ENCODE results near the gene UPF2.

UPF2 gene

DNA sequence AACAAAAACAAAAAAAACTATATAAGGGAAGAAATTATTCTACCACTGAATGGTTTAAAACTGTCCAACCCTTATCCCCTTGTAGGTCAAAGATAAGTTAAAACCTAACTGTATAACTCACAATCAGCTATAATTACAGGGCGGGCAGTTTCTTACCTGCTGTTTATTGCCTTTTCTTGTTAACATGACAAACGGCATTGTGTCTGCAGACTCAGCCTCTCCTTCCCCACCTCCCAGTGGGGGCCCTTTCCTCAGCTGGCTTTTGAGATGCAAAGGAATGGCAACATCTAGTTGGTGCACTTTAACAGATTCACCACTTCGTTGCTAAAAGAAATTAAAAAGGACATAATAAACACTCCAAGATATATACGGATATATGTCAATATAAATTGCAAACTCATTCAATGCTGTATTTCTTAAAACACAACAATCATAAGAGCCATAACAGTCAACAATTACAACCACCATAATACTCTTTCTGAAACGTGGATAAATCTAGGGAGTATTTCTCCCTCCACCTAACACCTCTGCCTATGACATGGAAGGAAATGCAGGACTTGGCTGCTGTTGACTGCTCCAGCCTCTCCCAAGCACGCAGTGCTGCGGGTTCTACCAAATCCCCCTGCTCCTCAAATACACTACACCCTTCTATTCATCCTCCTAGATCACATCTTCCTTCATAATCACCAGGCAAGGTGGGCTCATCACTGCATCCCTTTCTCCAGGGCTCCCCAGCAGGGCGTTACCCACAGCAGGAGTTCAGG lies 106.0 kb downstream of the UPF2 start:
- TF ChIP-seq, protein P1, sequence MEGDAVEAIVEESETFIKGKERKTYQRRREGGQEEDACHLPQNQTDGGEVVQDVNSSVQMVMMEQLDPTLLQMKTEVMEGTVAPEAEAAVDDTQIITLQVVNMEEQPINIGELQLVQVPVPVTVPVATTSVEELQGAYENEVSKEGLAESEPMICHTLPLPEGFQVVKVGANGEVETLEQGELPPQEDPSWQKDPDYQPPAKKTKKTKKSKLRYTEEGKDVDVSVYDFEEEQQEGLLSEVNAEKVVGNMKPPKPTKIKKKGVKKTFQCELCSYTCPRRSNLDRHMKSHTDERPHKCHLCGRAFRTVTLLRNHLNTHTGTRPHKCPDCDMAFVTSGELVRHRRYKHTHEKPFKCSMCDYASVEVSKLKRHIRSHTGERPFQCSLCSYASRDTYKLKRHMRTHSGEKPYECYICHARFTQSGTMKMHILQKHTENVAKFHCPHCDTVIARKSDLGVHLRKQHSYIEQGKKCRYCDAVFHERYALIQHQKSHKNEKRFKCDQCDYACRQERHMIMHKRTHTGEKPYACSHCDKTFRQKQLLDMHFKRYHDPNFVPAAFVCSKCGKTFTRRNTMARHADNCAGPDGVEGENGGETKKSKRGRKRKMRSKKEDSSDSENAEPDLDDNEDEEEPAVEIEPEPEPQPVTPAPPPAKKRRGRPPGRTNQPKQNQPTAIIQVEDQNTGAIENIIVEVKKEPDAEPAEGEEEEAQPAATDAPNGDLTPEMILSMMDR (IDR thresholded peaks at IDR 0.05; ENCODE audit: low read depth, low read length, missing control alignments), result no peak
- H3K4me3 ChIP-seq (ENCODE audit: low read depth, low read length), result no peak overlapping the region
- DNase-seq (ENCODE audit: low read depth), result no peak

DNA sequence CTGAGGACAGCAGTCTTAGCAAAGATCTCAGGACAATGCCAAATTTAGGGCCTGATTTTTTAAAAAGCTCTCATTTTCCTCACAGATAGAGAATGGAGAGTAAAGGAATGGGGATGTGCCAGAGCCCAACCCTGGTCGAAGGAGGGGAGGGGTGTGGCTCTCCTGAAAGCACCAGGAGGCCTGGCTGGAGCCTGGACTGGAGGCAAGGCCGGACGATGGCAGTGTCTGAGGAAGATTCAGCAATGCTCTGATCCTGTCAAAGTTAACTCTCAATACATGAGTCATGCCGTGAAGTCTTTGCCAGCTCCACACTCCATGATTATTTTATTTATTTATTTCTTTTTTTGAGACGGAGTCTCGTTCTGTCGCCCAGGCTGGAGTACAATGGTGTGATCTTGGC lies 108.3 kb downstream of the UPF2 start:
- DNase-seq (ENCODE audit: low read depth), result no peak
- TF ChIP-seq, protein P1 (IDR thresholded peaks at IDR 0.05; ENCODE audit: low read depth, low read length, missing control alignments), result no peak
- H3K4me3 ChIP-seq (ENCODE audit: low read depth, low read length), result no peak overlapping the region

DNA sequence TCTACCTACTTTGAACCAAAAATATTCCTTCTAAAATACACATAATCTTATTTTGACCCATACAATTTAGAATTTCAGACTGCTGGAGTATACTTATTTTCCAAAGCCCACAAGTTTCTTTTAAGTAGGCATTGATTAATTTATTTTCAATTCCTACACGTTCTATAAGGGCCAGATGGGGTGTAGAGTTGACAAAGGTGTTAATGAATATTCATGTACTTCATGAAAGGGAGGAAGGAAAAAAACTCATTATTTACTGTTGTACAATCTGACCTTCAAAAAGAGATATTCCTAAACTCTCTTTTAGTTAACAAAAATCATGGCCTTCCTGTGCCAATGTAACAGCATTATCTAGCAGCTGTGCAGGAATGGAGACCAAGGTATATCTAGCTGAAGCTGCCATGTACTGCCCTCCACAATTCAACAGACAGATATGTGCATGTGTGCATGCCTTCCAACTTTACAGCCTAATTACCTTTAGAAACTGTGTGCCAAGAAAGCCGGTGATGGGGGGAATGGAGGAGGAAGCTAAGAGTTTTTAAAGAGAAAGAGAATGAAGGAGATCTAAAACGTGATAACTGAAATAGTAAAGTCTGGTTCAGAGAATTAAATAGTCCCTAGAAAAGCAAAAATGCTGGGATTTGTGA lies 108.9 kb downstream of the UPF2 start:
- TF ChIP-seq, protein P1 (IDR thresholded peaks at IDR 0.05; ENCODE audit: low read depth, low read length, missing control alignments), result no peak
- H3K4me3 ChIP-seq (ENCODE audit: low read depth, low read length), result no peak overlapping the region
- no peak for DNase-seq (ENCODE audit: low read depth)

DNA sequence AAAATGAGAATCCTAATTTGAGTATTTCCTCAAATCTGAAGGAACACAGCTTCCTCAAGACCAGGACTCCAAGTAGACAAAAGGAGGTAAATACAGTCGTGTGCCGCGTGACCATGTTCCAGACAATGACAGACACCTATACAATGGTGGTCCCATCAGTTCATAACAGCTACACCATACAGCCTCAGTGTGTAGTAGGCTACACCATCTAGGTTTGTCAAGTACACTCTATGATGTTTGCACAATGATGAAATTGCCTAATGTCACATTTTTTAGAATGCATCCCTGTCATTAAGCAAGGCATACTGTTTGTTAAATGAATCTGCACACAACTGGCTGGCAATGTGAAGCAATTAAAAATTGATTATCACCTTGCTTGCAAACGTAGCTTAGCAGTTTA lies 111.6 kb downstream of the UPF2 start:
- no peak for DNase-seq (ENCODE audit: low read depth)
- TF ChIP-seq, protein P1 (IDR thresholded peaks at IDR 0.05; ENCODE audit: low read depth, low read length, missing control alignments), result no peak
- no peak overlapping the region for H3K4me3 ChIP-seq (ENCODE audit: low read depth, low read length)

DNA sequence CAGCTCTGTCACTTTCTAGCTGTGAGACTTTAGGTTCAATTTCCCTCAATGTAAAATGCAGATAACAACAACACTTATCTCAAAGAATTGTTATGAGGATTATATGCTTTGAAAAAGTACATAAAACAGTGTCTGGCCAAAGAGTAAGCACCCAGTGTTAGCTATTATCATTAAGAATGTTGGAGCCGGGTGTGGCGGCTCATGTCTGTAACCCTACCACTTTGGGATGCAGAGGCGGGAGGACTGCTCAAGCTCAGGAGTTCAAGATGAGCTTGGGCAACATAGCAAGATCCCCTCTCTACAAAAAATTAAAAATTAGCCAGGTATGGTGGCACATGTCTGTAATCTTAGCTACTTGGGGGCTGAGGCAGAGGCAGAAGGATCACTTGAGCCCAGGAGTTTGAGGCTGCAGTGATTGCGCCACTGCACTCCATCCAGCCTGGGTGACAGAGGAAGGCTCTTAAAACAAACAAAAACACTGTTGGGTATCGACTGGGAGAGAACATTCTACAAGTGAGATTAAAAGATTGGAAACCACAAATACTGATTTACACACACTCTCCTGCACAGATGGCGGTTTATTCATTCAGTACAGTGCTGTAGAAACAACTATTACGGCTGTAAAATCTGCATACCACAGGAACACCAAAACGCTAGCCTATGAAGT lies 112.2 kb downstream of the UPF2 start:
- no peak overlapping the region for H3K4me3 ChIP-seq (ENCODE audit: low read depth, low read length)
- no peak for DNase-seq (ENCODE audit: low read depth)
- TF ChIP-seq, protein P1 (IDR thresholded peaks at IDR 0.05; ENCODE audit: low read depth, low read length, missing control alignments), result no peak

DNA sequence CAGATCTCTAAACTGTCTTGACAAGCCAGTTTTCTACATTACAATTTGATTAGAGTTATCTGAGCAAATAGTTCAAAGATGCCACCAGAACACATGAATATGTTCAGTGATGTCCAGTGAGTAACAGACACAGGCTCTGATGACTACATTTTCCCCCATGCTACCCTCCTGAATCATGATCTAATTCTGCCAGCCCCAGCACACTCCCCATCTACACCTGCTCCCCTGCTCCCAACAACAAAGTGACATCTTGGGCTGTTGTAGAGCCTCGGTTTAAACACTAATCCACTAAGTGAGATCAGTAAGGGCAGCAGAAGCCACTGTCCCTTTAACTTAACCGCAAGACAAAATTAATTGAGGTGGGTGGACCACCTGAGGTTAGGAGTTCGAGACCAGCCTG lies 114.9 kb downstream of the UPF2 start:
- no peak for DNase-seq (ENCODE audit: low read depth)
- TF ChIP-seq, protein P1 (IDR thresholded peaks at IDR 0.05; ENCODE audit: low read depth, low read length, missing control alignments), result no peak
- no peak overlapping the region for H3K4me3 ChIP-seq (ENCODE audit: low read depth, low read length)
